Esophagus (tissue), 2 donors: ENCODE results near the gene HMCN2. TPM values are rescaled to one million over a fixed set of nuclear protein-coding genes. Genes with fewer than 3 reads are reported as not detected.
A peak's percentile ranks its signal among the peaks of the same experiment; 100 is the strongest.

Experiments
- H3K27ac ChIP-seq, 2 donors: one replicate each; pipeline ENCODE4 v1.5.1; 2013; ENCODE audit warnings: low read depth in 2 of 2, mild to moderate bottlenecking in 2 of 2, inconsistent platforms in 1 of 2, low read length in 1 of 2, moderate library complexity in 1 of 2
- H3K27me3 ChIP-seq, 2 donors: one replicate each; pipeline ENCODE4 v1.6.1; 2013; ENCODE audit warnings: low read length in 2 of 2, control low read depth in 1 of 2, mild to moderate bottlenecking in 1 of 2; ENCODE audit not compliant: insufficient read depth in 2 of 2, control insufficient read depth in 1 of 2
- H3K36me3 ChIP-seq, 2 donors: one replicate each; pipeline ENCODE4 v1.6.1; 2013; ENCODE audit warnings: low read length in 1 of 2; ENCODE audit not compliant: control insufficient read depth in 2 of 2, insufficient read depth in 2 of 2
- H3K4me1 ChIP-seq, 2 donors: one replicate each; pipeline ENCODE4 v1.6.1; 2013; ENCODE audit warnings: low read length in 1 of 2; ENCODE audit not compliant: control insufficient read depth in 2 of 2, insufficient read depth in 2 of 2
- H3K4me3 ChIP-seq, 2 donors: one replicate each; pipeline ENCODE4 v1.5.1; 2013; ENCODE audit warnings: low read length in 2 of 2, mild to moderate bottlenecking in 2 of 2, low read depth in 1 of 2, moderate library complexity in 1 of 2
- H3K9me3 ChIP-seq, 2 donors: one replicate each; pipeline ENCODE4 v1.6.1; 2013; ENCODE audit warnings: mild to moderate bottlenecking in 2 of 2, low read depth in 1 of 2, low read length in 1 of 2, moderate library complexity in 1 of 2; ENCODE audit not compliant: control insufficient read depth in 2 of 2, insufficient read depth in 1 of 2
- WGBS, 2 donors: extraction: QIAGEN DNeasy Blood & Tissue Kit; methylation state at CpG; one replicate each; pipeline ENCODE4 v1.1.7; 2013; 5-methylcytosine and 5-hydroxymethylcytosine counted together
- polyA plus RNA-seq, 2 donors: library from polyadenylated mRNA; stranded (reverse); fragments of 200-250 nt; gene quantifications; one replicate each; pipeline ENCODE4 v1.2.3, GENCODE V29; 2013
- donor health status: healthy with polysubstance abuse.
- donor health status: Bipolar disorder and iron deficiency.

The HMCN2 gene
- polyA plus RNA-seq, 2 donors = 4.1 to 4.8 TPM

GRCh38 chr9:130262061-130262745, 3.4 kb upstream of the HMCN2 start:
- Histone ChIP-seq H3K9me3 (no peaks in the 10 kb centered on the region), H3K4me3 (no peak overlapping the region), H3K27ac (no peak overlapping the region), H3K27me3 (peaks cover 3 to 5% of the 10 kb centered on the region in 2 donors), H3K4me1 (peaks cover 0 to 13% of the 10 kb centered on the region in 2 donors), H3K36me3 (no peaks in the 10 kb centered on the region)
- WGBS, 2 donors = 85 to 86% methylated on average over 17 of the region's 17 CpGs

- H3K4me3 ChIP-seq = no peak overlapping the region
- H3K27me3 ChIP-seq = peaks cover 3 to 7% of the 10 kb centered on the region in 2 donors
- H3K9me3 ChIP-seq = no peaks in the 10 kb centered on the region
- WGBS, 2 donors = 81 to 86% methylated on average over 7 of the region's 7 CpGs
- H3K4me1 ChIP-seq = peaks cover 0 to 13% of the 10 kb centered on the region in 2 donors
- H3K36me3 ChIP-seq = no peaks in the 10 kb centered on the region
- no peak overlapping the region for H3K27ac ChIP-seq
These were observed 2.8 kb upstream of the HMCN2 start for GRCh38 chr9:130262771-130263170.

GRCh38 chr9:130263601-130264413, 1.8 kb upstream of the HMCN2 start:
- Histone ChIP-seq H3K4me3 (no peak overlapping the region), H3K27ac (peak overlapping the region in 1 of 2 donors; percentile 23), H3K27me3 (peaks cover 3 to 7% of the 10 kb centered on the region in 2 donors), H3K9me3 (no peaks in the 10 kb centered on the region), H3K36me3 (no peaks in the 10 kb centered on the region), H3K4me1 (peaks cover 0 to 13% of the 10 kb centered on the region in 2 donors)
- WGBS, 2 donors = 52 to 57% methylated on average over 10 of the region's 10 CpGs

GRCh38 chr9:130264414-130265350, 878 bp upstream of the HMCN2 start:
- 62% methylated on average over 18 of the region's 18 CpGs for WGBS, 2 donors
- no peak overlapping the region for H3K27ac ChIP-seq
- H3K4me3 ChIP-seq = no peak overlapping the region
- H3K36me3 ChIP-seq = no peaks in the 10 kb centered on the region
- peaks cover 0 to 13% of the 10 kb centered on the region in 2 donors for H3K4me1 ChIP-seq
- H3K27me3 ChIP-seq = peaks cover 3 to 7% of the 10 kb centered on the region in 2 donors
- H3K9me3 ChIP-seq = no peaks in the 10 kb centered on the region

- Histone ChIP-seq H3K9me3 (no peaks in the 10 kb centered on the region), H3K4me1 (peaks cover 0 to 13% of the 10 kb centered on the region in 2 donors), H3K27ac (peak overlapping the region; percentile 38 to 48), H3K36me3 (no peaks in the 10 kb centered on the region), H3K27me3 (peaks cover 3 to 7% of the 10 kb centered on the region in 2 donors), H3K4me3 (peak overlapping the region in 1 of 2 donors; percentile 17)
- WGBS, 2 donors = 33 to 36% methylated on average over 41 of the region's 41 CpGs
These were observed 907 bp downstream of the HMCN2 start for GRCh38 chr9:130266236-130267098.

GRCh38 chr9:130267930-130268329, 2.4 kb downstream of the HMCN2 start:
- H3K36me3 ChIP-seq = no peaks in the 10 kb centered on the region
- H3K27ac ChIP-seq = peak overlapping the region; percentile 59 to 66
- peaks cover 3 to 7% of the 10 kb centered on the region in 2 donors for H3K27me3 ChIP-seq
- WGBS, 2 donors = 84 to 93% methylated on average over 5 of the region's 5 CpGs
- H3K9me3 ChIP-seq = no peaks in the 10 kb centered on the region
- H3K4me1 ChIP-seq = peaks cover 0 to 13% of the 10 kb centered on the region in 2 donors
- no peak overlapping the region for H3K4me3 ChIP-seq

- Histone ChIP-seq H3K9me3 (no peaks in the 10 kb centered on the region), H3K4me1 (peaks cover 0 to 13% of the 10 kb centered on the region in 2 donors), H3K27me3 (peaks cover 3 to 7% of the 10 kb centered on the region in 2 donors), H3K4me3 (no peak overlapping the region), H3K36me3 (no peaks in the 10 kb centered on the region), H3K27ac (peak overlapping the region; percentile 59 to 66)
- 38 to 41% methylated on average over 16 of the region's 16 CpGs for WGBS, 2 donors
These were observed 3.1 kb downstream of the HMCN2 start for GRCh38 chr9:130268521-130269211.

- Histone ChIP-seq H3K4me3 (no peak overlapping the region), H3K9me3 (no peaks in the 10 kb centered on the region), H3K27ac (peak overlapping the region; percentile 8 to 51), H3K4me1 (no peaks in the 10 kb centered on the region), H3K36me3 (no peaks in the 10 kb centered on the region), H3K27me3 (peaks cover 1 to 2% of the 10 kb centered on the region in 2 donors)
- 69 to 74% methylated on average over 6 of the region's 6 CpGs for WGBS, 2 donors
These were observed 5.9 kb downstream of the HMCN2 start for GRCh38 chr9:130271473-130271872.
